H1 (cell line): Measurements from ENCODE around the gene CPPED1.

ENCODE experiments used
- CHD2 ChIP-seq: IDR thresholded peaks from 2 replicates; pipeline ENCODE4 v1.6.1; 2012; ENCODE audit warnings: low read length, improper control_type of control experiment
- EP300 ChIP-seq, 2 experiments: IDR thresholded peaks; 1 replicate in 1 of 2; 2 replicates in 1 of 2; pipeline ENCODE4 v1.6.1; 2011 to 2012; ENCODE audit warnings: low read depth in 2 of 2, low read length in 2 of 2, mild to moderate bottlenecking in 2 of 2, borderline replicate concordance in 1 of 2, inconsistent platforms in 1 of 2, moderate library complexity in 1 of 2
- EZH2 ChIP-seq: fragments of 200-600 bp; sonication (generic); IDR thresholded peaks from 2 replicates; pipeline ENCODE4 v1.7.1; 2012; ENCODE audit warnings: low read depth, mild to moderate bottlenecking, moderate library complexity, low read length, inconsistent platforms; ENCODE audit not compliant: severe bottlenecking
- MAFK ChIP-seq: IDR thresholded peaks from 2 replicates; pipeline ENCODE4 v1.6.1; 2012; ENCODE audit warnings: low read depth, mild to moderate bottlenecking, improper control_type of control experiment, low read length
- MAX ChIP-seq: IDR thresholded peaks from 2 replicates; pipeline ENCODE4 v1.6.1; 2012; ENCODE audit warnings: inconsistent platforms
- POLR2A ChIP-seq, 2 experiments: IDR thresholded peaks; 1 replicate in 1 of 2; 2 replicates in 1 of 2; pipeline ENCODE4 v1.6.1; 2011; ENCODE audit warnings: low read depth in 2 of 2, low read length in 2 of 2, mild to moderate bottlenecking in 2 of 2; ENCODE audit errors: control extremely low read depth in 1 of 2
- POLR2AphosphoS5 ChIP-seq: IDR thresholded peaks from 2 replicates; pipeline ENCODE4 v1.6.1; 2011; ENCODE audit warnings: low read depth, low read length
- ZNF274 ChIP-seq: IDR thresholded peaks from 2 replicates; pipeline ENCODE4 v1.7.0; 2012; ENCODE audit warnings: low read length, borderline replicate concordance; ENCODE audit errors: extremely low read depth
- TF ChIP-seq, protein P1 (sequence below), 3 experiments: IDR thresholded peaks; 1 replicate in 2 of 3; 2 replicates in 1 of 3; pipeline versions ENCODE4 v1.5.1 to v1.6.1; 2011; ENCODE audit warnings: low read length in 3 of 3, mild to moderate bottlenecking in 3 of 3, inconsistent platforms in 2 of 3, low read depth in 1 of 3, moderate library complexity in 1 of 3; ENCODE audit not compliant: insufficient read depth in 1 of 3; ENCODE audit errors: control extremely low read depth in 1 of 3

DNA sequence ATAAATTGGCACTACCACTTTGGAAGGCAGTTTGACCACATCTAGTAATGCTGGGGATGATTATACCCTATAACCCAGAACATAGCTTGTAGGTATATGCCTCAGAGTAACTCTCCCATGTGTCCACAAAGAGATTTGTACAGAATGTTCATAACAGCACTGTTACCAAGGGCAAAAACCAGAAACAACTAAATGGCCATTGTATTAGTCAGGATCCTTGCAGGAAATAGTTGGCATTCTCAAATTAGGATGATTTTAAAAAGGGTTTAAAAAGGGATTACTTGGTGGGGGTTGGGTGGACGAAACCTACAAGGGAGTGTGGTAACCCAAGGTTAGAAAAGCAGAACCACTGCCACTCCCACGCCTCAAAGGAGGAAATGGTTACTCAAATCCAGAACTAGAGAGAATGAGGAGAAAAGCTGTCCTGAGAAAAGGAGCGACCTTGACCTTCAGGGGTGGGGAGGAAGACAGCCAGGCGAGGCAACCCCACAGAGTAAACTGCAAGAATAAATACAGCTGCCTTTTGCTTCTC, 2.1 kb downstream of the CPPED1 start:
- TF ChIP-seq ZNF274 (no peak), POLR2A (IDR thresholded peaks at IDR 0.05; ENCODE audit: control extremely low read depth in 1 of 2, low read depth in 2 of 2, low read length in 2 of 2) (no peak), MAX (no peak), EP300 (IDR thresholded peaks at IDR 0.05; ENCODE audit: borderline replicate concordance in 1 of 2, low read depth in 2 of 2, low read length in 2 of 2) (no peak), POLR2AphosphoS5 (no peak), CHD2 (no peak), MAFK (no peak), EZH2 (no peak)
- TF ChIP-seq, protein P1, sequence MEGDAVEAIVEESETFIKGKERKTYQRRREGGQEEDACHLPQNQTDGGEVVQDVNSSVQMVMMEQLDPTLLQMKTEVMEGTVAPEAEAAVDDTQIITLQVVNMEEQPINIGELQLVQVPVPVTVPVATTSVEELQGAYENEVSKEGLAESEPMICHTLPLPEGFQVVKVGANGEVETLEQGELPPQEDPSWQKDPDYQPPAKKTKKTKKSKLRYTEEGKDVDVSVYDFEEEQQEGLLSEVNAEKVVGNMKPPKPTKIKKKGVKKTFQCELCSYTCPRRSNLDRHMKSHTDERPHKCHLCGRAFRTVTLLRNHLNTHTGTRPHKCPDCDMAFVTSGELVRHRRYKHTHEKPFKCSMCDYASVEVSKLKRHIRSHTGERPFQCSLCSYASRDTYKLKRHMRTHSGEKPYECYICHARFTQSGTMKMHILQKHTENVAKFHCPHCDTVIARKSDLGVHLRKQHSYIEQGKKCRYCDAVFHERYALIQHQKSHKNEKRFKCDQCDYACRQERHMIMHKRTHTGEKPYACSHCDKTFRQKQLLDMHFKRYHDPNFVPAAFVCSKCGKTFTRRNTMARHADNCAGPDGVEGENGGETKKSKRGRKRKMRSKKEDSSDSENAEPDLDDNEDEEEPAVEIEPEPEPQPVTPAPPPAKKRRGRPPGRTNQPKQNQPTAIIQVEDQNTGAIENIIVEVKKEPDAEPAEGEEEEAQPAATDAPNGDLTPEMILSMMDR (IDR thresholded peaks at IDR 0.05; ENCODE audit: control extremely low read depth in 1 of 3, insufficient read depth in 1 of 3, low read depth in 1 of 3, low read length in 3 of 3), result no peak
